ENCODE results near the gene PRSS21.

The PRSS21 gene

DNA sequence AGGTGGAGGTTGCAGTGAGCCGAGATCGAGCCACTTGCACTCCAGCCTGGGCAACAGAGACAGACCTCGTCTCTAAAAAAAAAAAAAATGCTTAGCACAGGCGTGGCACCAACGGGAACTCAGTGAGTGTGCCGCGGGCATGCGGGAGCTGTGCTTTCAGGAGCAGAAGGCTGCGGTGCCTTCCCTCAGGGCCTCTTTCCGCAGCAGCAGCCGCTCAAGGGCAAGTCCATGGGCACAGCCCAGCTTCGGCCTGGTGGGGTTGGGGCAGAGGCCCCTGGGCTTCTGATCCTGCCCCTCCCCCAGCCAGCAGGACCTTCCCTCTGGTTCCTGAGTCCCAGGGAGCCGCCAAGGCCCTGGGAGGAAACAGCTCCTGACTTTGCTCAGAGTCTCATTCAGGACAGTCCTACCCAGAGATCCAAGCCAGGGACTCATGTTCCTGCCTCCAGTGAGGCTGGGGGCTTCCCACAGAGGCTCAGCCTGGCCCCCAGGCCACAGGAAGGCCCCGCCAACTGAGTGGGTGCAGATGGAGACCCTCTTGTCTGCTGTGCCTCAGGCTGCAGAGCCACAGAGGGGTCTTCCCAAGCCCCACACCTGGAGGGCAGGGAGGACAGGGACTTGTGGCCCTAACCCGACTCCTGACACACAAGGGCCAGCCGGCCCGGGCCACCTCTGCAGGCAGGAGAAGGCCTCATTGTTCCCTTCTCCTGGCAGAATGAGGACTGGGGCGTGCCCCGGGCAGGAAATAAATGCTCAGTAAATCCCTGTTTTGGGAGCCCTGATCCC is 9.7 kb downstream of the PRSS21 start:
- DNase-seq = no peak

GRCh38 chr16:2827374-2827791 is 10.3 kb downstream of the PRSS21 start:
- no peak for DNase-seq

DNA sequence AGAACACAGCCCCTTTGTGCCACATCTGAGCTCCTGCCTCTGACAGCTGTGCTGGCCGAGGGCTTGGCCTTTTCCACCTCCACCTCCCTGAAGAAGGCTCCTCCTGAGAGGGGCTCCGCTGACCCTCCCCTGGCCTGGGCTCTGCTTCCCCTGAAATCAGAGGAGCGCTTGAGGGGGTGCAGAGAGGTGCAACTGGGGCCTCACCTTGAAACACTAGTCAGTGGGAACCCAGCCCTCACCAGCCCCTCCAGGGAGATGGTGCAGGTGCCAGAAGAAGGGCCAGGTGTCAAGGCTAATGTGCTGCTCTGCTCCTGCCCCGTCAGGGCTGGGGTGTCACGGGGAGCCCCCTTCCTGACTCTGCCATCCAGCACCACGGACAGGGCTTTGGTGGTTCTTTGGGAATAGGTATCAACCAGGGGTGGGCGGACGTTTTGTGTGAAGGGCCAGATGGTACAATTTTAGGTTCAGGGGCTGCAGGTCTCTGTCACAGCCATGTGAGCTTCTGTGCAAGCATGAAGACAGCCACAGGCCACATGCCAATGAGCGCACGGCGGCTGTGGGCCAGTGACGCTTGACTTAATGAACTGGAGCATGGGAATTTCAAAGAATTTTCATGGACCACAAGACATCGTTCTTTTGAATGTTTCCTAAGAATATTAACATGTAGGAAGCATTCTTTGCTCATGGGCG is 10.9 kb downstream of the PRSS21 start:
- DNase-seq = no peak

DNA sequence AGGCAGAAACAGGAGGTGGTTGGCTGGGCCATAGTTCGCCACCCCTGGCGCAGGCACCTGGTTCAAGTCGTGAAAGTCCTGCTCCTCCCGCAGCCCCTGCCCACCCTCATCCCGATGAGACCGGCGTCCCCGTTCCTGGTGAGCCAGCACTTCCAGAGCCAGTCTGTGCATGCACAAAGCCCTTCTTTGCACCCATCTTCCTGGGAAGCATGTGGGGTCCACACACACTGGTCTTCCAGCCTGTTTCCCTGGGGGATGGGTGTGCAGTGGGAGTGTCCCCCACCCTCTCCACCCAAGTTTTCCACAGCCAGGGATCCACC is 11.4 kb downstream of the PRSS21 start:
- no peak for DNase-seq

DNA sequence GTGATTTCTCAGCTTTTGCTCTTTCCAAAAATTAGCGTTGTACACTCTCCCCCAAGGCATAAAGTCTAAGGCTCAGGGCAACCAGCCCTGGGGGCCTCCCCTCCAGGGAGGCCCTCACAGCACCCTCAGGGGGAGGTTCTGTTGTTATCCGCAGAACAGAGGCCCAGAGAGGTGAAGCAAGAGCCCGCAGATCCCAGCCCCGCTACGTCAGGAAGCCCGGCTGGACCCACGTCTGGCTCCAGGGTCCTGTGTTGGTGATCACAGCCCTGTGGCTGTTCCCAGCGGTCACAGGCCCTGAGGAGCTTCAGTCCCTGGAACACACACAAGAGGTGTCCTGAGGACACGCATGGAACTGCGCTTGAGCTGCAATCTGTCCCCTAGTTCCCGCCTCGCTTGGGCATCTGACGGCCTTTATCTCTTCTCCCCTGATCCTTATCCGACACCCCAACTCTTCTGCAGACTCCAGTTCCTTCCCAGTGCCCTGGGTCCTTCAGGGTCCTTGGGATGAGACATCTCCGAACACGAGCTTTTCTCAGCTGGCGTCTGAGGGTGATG is 11.9 kb downstream of the PRSS21 start:
- DNase-seq = no peak

DNA sequence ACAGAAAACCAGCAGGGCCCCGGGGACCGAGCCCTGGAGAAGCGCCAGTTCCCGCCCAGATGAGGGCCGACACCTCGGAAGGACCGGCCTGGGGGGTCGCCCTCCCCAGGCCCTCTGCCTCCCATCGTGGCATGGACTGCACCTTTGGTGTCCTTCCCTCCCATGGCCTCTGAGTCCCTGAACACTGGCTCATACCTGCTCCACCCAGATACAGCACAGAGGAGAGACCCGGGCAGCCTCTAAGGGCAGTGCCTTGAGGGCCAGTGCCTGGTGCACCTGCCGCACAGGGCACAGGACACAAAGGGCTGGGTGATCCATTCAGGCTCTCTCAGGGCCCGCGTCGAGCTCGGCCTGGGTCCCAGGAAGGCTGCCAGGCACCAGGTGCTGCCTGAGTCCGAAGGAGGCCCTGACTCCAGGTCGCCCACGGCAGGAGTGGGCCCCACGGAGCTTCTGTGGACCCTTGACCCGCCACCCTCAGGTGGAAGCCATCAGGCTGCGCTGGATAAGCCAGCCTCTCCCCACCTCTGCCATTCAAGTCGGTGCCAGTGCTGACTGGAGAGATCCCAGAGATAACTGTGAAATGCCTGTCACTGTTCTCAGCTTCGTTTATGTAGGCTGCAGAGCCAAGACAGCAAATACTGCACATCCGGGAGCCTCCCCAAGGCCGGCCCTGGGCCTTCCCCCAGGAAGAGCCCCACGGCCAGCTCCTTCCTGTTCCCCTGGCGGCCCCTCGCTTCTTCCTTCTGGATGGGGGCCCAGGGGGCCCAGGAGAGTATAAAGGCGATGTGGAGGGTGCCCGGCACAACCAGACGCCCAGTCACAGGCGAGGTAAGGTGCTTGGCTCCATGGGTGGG is 12.7 kb downstream of the PRSS21 start, which contains the start of gene ZG16B:
Gene ZG16B (plus strand): TSS at position 803 of the 854 bp plus-strand sequence. CDS start 139 bp downstream, outside the sequence.
- no peak for DNase-seq

DNA sequence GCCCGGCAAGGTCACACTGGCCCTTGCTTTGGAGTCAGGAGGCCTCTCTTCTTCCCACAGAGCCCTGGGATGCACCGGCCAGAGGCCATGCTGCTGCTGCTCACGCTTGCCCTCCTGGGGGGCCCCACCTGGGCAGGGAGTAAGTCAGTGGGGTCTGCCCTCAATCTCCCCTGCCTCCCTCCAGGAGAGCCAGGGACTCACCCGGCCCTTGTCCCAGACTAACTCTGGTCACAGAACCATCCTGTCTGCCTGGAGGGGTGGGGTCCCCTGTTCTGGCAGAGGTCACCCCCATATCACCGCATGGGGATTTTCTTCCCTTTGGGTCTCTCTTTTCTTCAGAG is 13.3 kb downstream of the PRSS21 start:
- DNase-seq = no peak

GRCh38 chr16:2831203-2831602 is 14.2 kb downstream of the PRSS21 start:
- DNase-seq = no peak

DNA sequence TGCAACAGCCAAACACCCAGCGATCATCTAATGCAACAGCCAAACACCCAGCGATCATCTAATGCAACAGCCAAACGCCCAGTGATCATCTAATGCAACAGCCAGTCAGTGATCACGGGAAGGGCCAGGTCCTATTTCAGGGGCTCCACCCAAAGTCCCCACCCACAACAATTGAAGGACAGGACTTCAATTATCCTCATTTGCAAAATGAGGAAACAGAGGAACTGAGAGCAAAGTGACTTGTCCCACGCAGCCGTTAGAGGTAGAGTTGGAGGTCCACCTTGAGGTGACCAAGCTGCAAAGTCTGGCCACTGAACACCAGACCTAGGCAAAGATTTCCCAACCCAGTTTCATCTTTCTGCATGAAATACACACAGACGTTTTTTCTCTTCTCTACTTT is 16.7 kb downstream of the PRSS21 start:
- DNase-seq = no peak

DNA sequence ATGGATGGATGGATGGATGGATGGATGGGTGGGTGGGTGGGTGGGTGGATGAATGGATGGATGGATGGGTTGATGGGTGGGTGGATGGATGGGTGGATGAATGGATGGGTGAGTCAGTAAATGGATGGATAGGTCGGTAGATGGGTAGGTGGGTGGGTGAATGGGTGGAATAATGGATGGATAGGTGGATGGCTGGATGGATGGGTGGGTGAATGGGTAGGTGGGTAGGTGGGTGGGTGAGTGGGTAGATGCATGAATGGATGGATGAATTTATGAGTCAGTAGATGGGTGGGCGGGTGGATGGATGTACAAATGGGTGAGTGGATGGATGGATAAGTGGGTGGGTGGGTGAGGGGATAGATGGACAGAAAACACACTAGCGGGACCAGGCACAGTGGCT is 17.9 kb downstream of the PRSS21 start:
- no peak for DNase-seq

GRCh38 chr16:2835638-2836493 is 18.8 kb downstream of the PRSS21 start:
- no peak for DNase-seq

DNA sequence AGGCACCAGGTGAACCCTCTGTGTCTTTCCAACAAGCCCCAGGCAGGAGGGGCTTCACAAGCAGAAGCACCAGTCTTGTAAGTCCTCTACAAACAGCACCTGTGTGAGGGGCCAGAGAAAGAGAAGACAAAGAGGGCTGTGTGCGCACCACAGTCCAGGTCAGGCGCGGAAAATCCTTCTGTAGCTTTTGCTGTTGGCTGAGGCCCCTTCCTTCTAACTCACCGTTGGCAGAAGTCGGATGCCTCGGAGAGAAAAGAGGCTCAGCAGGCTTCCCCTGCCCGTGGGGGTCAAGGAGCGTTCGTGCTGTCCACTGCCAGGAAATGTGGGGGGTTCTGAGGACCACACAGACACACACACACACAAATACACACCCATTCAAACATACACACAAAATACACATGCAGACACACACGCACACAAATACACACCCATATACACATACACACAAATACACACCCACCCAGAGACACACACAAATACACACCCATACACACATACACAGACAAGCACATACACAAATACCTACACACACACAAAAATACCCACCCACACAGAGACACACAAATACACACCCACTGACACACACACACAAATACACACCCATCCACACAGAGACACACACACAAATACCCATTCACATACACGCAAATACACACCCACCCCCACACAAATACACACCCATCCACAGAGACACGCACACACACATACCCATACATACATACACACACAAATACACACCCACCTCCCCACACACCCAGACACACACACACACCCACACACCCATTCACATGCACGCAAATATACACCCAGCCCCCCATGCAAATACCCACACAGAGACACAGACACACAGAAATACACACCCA is 19.8 kb downstream of the PRSS21 start:
- DNase-seq = no peak

- no peak for DNase-seq
Observed at GRCh38 chr16:2838928-2839327, 21.9 kb downstream of the PRSS21 start.

DNA sequence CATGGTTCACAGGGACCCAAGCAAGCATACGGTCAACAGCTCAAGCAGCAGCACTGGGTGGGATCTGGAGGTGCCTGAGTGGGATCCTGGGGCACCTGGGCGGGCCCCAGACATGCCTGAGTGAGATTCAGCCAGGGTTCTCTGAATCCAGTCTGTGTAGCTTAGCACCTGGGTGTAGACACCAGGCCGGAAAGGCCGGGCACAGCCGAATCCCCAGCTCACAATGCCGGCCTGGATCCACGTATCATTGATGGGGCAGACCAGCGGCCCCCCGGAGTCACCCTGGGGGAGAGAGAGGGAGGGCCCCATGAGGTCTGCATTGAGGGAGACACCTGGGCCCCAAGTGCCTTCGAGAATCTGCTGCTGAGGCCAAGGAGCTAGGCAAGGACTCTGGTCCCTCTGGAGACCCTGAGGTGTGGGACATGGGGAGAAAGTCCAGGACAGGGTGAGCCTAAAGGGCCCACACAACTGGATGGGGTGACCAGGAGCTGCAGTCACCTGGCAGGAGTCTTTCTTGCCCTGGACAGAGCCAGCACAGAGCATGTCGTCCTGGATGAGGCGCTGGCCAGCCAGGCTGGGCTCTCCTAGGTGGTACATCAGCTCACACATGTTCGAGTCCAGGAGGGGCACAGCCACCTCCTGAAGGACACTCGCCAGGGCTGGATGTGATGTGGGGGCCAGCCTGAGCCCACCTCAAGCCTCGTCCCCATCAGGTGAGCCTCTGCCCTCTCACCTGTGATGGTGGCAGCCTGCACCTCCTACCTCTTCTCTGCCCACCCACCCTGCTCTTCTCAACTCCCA is 22.8 kb downstream of the PRSS21 start:
- no peak for DNase-seq

DNA sequence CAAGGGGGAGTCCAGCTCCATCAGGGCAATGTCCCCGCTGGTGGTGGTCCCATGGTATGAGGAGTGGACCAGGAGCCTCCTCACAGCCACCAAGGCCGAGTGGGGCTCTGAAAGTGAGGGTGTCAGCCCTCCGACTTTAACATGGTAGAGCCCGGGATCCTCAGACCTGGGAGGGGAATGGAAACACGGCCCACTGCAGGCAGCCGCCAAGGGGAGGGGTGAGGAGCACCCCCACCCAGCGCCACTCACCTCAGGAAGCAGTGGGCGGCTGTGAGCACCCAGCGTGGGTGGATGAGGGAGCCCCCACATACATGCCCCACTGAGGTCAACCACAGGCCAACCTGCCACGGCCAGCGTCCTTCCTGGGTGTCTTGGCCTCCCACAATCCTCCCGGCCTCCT is 23.9 kb downstream of the PRSS21 start:
- DNase-seq = no peak

- no peak for DNase-seq
Observed at GRCh38 chr16:2841606-2842339, 24.7 kb downstream of the PRSS21 start.

GRCh38 chr16:2842340-2843000 is 25.4 kb downstream of the PRSS21 start:
- no peak for DNase-seq

- no peak for DNase-seq
Observed at GRCh38 chr16:2843526-2843925, 26.5 kb downstream of the PRSS21 start.

DNA sequence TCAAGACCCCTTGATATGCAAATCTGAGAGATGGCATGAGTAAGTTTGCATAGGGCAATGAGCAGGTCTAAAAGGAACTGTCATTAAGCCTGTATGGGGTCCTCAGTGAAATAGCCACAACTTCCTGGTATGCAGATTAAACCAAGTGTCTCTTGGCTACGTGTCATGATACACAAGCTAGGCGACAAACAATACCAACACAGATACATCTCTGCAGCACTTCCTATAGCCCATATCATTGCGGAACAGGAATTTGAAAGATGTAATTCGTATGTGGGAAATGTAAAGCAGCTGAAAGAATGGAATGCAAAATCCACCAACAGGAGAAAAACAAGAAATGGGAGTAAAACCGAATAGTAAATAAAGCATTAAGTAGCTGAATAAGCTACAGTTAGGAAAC is 28.1 kb downstream of the PRSS21 start:
- no peak for DNase-seq

Measured in NCI-H510A (cell line).